Liver (tissue), 3 donors: ENCODE measurements around the gene ATG10.

Source experiments
- CTCF ChIP-seq: fragments of 150-350 bp; IDR thresholded peaks from 2 replicates; pipeline ENCODE4 v1.5.1; 2017; ENCODE audit warnings: improper control_type of control experiment, low read depth, low read length; ENCODE audit not compliant: missing input control
- HNF4G ChIP-seq: IDR thresholded peaks from 2 replicates; pipeline ENCODE4 v1.6.1; 2016; ENCODE audit warnings: antibody characterized with exemption
- JUND ChIP-seq, 2 donors: IDR thresholded peaks; 2 replicates each; pipeline ENCODE4 v1.6.1; 2016; ENCODE audit warnings: antibody characterized with exemption in 2 of 2
- MAX ChIP-seq: IDR thresholded peaks from 2 replicates; pipeline ENCODE4 v1.6.1; 2016; ENCODE audit warnings: antibody characterized with exemption
- SP1 ChIP-seq: IDR thresholded peaks from 2 replicates; pipeline ENCODE4 v1.6.1; 2018; ENCODE audit warnings: antibody characterized with exemption, mild to moderate bottlenecking
- TAF1 ChIP-seq: conservative IDR thresholded peaks from 2 replicates; pipeline ENCODE4 v1.6.1; 2016; ENCODE audit warnings: antibody characterized with exemption, mild to moderate bottlenecking
- donor health status: healthy.
- donor health status: healthy.

- TF ChIP-seq CTCF = no peak
- no peak for TF ChIP-seq MAX
- TF ChIP-seq JUND (IDR thresholded peaks at IDR 0.05) = no peak
- no peak for TF ChIP-seq TAF1
- TF ChIP-seq HNF4G = no peak
- TF ChIP-seq SP1 = no peak
Measured at GRCh38 chr5:82162573-82162972, 190.8 kb downstream of the ATG10 start.
